ENCODE results near the gene PCED1A.
"Not testable (repeated sequence)": the region's sequence is repeated elsewhere in the genome, so short reads cannot be mapped to it uniquely, and the experiment has no call there.

Gene PCED1A

GRCh38 chr20:2865630-2866029, 25.2 kb upstream of the PCED1A start:
- DNase-seq (ENCODE audit: low read depth in 2 of 2): peak in 1 of 2 donors; percentile 32

- no peak for DNase-seq (ENCODE audit: low read depth in 2 of 2)
Measured at GRCh38 chr20:2865101-2865500, 24.6 kb upstream of the PCED1A start.

DNA sequence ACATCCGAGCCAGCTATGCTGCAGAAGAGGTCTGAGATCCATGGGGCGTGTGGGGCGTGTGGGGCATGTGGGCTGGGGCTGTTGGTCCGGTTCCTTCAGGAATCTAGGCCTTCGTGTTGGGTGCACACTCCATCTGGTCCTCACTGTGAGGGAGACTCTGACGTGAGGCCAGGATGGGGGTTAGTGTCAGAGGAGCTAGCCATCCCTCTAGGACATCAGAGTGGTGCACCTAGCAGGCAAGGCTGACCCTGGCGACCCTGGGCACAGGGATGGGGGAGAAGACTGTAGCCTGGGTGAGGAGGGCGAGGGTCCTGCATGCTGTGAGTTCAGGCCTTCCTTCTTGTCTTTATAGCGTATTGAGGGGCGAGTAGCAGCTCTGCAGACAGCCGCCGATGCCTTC, 24.2 kb upstream of the PCED1A start:
- DNase-seq (ENCODE audit: low read depth in 2 of 2): no peak

GRCh38 chr20:2859330-2860121, 19.1 kb upstream of the PCED1A start:
- no peak for DNase-seq (ENCODE audit: low read depth in 2 of 2)

- no peak for DNase-seq (ENCODE audit: low read depth in 2 of 2)
Measured at GRCh38 chr20:2858591-2858990, 18.1 kb upstream of the PCED1A start.

DNA sequence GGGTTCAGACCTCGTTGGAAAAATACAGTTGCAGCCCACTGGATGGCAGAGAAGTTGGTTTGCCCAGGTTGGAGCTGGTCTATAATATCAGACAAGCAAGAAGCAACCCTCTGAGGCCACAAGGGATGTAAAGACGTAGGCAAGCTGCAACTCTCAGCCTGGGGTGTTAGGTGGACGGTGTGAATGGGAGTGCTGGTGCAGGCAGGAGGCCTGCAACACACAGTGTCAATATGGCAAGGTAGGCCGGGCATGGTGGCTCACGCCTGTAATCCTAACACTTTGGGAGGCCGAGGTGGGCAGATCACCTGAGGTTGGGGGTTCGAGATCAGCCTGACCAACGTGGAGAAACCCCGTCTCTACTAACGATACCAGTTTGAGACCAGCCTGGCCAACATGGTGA, 10.6 kb upstream of the PCED1A start:
- no peak for DNase-seq (ENCODE audit: low read depth in 2 of 2)

GRCh38 chr20:2849529-2849928, 9.1 kb upstream of the PCED1A start:
- no peak for DNase-seq (ENCODE audit: low read depth in 2 of 2)

GRCh38 chr20:2847802-2848201, 7.3 kb upstream of the PCED1A start:
- DNase-seq (ENCODE audit: low read depth in 2 of 2): no peak

GRCh38 chr20:2846698-2847097, 6.2 kb upstream of the PCED1A start:
- DNase-seq (ENCODE audit: low read depth in 2 of 2): no peak

DNA sequence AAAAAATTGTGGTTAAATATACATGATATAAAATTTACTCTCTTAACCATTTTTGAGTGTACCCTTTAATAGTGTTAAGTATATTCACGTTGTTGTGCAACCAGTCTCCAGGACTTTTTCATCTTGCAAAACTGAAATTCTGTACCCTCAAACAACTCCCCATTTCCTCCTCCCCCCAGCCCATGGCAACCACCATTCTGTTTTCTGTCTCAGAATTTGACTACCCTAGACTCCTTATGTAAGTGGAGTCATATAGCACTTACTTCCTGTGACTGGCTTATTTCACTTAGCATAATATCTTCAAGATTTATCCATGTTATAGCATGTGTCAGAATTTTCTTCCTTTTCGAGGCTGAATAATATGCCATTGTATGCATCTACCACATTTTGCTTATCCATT, 5.2 kb upstream of the PCED1A start:
- DNase-seq (ENCODE audit: low read depth in 2 of 2): no peak

- peak in 1 of 2 donors; percentile 31 for DNase-seq (ENCODE audit: low read depth in 2 of 2)
Measured at GRCh38 chr20:2840967-2841531, 594 bp upstream of the PCED1A start.

GRCh38 chr20:2839732-2840137, 720 bp downstream of the PCED1A start:
- no peak for DNase-seq (ENCODE audit: low read depth in 2 of 2)

DNA sequence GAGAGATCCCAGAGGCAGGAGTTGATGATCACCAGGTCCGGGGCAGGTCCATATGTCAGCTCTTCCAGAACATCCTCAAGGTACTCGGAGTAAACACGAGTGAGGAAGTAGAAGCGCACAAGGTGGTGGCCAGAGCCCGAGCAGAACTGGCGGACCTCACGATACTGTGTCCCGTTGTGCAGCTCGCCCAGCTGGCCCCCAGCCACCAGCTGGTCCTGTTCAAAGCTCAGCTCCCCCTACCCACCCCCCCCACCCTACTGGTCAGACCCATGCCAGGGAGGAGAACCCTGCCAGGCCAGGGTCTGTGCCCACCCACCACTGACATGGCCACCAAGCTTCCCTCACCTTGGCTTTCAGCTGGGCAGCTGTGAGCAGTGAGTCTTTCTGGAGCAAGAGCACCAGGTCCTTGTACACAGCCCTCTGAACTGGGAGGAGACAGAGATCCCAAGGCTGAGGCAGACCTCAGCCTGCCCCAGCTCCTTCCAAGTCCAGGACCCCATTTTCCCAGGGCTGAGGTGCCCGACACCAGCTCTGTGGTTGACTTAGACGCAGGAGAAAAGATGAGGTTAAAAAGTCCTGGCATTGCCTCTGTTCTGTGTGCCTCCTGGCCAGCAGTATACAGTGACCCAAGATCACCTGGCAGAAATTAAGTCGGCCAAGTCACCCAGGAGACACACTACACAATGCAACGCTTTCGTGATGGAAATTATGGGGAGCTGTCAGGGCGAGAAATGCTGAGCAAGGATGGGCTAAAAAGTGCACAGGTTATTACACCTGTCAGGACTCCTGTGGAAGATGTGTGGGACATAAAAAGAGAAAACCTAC, 1.4 kb downstream of the PCED1A start:
- DNase-seq (ENCODE audit: low read depth in 2 of 2): no peak

GRCh38 chr20:2838170-2838797, 2.2 kb downstream of the PCED1A start:
- no peak for DNase-seq (ENCODE audit: low read depth in 2 of 2)

GRCh38 chr20:2837221-2837960, 3.1 kb downstream of the PCED1A start:
- no peak for DNase-seq (ENCODE audit: low read depth in 2 of 2)

GRCh38 chr20:2836035-2836434, 4.4 kb downstream of the PCED1A start:
- no peak for DNase-seq (ENCODE audit: low read depth in 2 of 2)

- no peak for DNase-seq (ENCODE audit: low read depth in 2 of 2)
Measured at GRCh38 chr20:2835331-2835796, 5.1 kb downstream of the PCED1A start.

DNA sequence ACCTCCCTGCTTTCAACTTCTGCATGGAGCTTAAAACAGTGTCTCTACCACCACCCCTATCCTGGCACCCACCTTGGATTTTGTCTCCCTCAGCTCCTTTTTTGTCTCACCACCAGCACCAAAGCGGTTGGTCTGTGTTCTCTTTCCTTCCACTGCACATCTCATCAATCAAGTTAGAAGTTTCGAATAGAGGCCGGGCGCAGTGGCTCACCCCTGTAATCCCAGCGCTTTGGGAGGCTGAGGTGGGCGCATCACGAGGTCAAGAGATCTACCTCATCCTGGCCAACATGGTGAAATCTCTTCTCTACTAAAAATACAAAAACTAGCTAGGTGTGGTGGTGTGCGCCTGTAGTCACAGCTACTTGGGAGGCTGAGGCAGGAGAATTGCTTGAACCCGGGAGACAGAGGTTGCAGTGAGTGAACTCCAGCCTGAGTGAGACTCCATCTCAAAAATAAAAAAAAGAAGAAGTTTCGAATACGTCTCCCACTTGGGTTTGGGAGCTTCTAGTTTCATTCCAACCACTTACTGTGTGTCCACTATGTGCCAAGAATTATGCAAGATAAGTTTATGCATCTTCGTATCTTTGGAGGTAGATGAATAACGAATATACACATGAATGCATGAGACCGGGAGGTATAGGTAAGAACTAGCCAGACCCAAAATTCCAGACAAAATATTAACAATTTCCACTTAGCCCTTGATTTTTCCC, 5.9 kb downstream of the PCED1A start:
- DNase-seq (ENCODE audit: low read depth in 2 of 2): no peak

DNA sequence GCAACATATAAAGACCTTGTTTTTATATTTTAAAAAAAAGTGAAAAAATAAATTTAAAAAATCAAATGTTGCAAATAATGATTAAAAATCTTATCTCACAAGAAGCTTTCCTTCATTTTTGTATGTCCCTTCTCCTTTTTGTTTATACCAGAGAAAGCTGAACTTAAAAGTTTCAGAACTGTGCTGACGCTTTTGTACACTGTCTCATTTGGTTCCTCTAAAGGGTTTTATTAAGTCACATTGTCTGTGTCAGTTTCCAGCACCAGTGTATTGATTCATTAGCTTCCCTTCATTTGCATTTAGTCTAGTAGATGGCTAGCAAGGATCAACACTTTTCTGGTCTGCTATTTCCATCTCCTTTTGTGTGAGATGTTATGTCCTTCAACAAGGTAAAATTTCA, 6.7 kb downstream of the PCED1A start:
- DNase-seq (ENCODE audit: low read depth in 2 of 2): no peak

DNA sequence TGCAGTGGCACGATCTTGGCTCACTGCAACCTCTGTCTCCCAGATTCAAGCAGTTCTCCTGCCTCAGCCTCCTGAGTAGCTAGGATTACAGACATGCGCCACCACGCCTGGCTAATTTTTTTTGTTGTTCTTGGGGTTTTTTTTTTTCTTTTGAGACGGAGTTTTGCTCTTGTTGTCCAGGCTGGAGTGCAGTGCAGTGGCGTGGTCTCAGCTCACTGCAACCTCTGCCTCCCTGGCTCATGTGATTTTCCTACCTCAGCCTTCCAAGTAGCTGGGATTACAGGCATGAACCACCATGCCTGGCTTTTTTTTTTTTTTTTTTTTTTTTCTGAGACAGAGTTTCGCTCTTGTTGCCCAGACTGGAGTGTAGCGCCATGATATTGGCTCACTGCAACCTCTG, 9.2 kb downstream of the PCED1A start:
- DNase-seq (ENCODE audit: low read depth in 2 of 2): not testable (repeated sequence)

DNA sequence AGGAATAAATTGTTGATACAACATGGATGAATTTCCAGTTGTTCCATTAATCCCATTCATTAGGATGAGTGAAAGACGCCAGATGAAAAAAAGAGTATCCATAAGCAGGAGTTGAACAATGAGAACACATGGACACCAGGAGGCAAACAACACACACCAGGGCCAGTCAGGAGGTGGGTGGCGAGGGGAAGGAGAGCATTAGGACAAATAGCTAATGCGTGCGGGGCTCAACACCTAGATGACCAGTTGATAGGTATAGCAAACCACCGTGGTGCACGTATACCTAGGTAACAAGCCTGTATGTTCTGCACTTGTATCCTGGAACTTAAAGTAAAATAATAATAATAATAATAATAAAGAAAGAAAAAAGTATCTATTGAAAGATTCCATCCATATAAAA, 11.1 kb downstream of the PCED1A start:
- no peak for DNase-seq (ENCODE audit: low read depth in 2 of 2)
